Measurements from ENCODE around the gene PRUNE1.
A peak's percentile ranks its signal among the peaks of the same experiment; 100 is the strongest.

PRUNE1 gene

GRCh38 chr1:151005729-151006319 is 2.4 kb upstream of the PRUNE1 start:
- DNase-seq (ENCODE audit: low read depth in 3 of 3): no peak

GRCh38 chr1:151006327-151007052 is 1.8 kb upstream of the PRUNE1 start, which contains the start of gene MINDY1:
MINDY1 (minus strand) TSS chr1:151006902; CDS start chr1:151002617, 4,285 bp downstream.
- DNase-seq (ENCODE audit: low read depth in 3 of 3): peak in 1 of 3 experiments; percentile 36

- no peak for DNase-seq (ENCODE audit: low read depth in 3 of 3)
Observed at GRCh38 chr1:151007853-151008243, 401 bp upstream of the PRUNE1 start.

- DNase-seq (ENCODE audit: low read depth in 3 of 3): no peak
Observed at GRCh38 chr1:151009206-151009587, 948 bp downstream of the PRUNE1 start.

- no peak for DNase-seq (ENCODE audit: low read depth in 3 of 3)
Observed at GRCh38 chr1:151009674-151010345, 1.6 kb downstream of the PRUNE1 start.

GRCh38 chr1:151010346-151010726 is 2.1 kb downstream of the PRUNE1 start:
- no peak for DNase-seq (ENCODE audit: low read depth in 3 of 3)

GRCh38 chr1:151011154-151011850 is 3.1 kb downstream of the PRUNE1 start:
- no peak for DNase-seq (ENCODE audit: low read depth in 3 of 3)

GRCh38 chr1:151012684-151013471 is 4.6 kb downstream of the PRUNE1 start:
- DNase-seq (ENCODE audit: low read depth in 3 of 3): no peak

GRCh38 chr1:151013518-151013917 is 5.3 kb downstream of the PRUNE1 start:
- DNase-seq (ENCODE audit: low read depth in 3 of 3): no peak

- DNase-seq (ENCODE audit: low read depth in 3 of 3): peak; percentile 66 to 77 (median 75)
Observed at GRCh38 chr1:151024540-151025146, 16.4 kb downstream of the PRUNE1 start.

GRCh38 chr1:151026460-151026859 is 18.2 kb downstream of the PRUNE1 start:
- no peak for DNase-seq (ENCODE audit: low read depth in 3 of 3)

GRCh38 chr1:151032164-151032563 is 23.9 kb downstream of the PRUNE1 start:
- DNase-seq (ENCODE audit: low read depth in 3 of 3): no peak

- no peak for DNase-seq (ENCODE audit: low read depth in 3 of 3)
Observed at GRCh38 chr1:151035167-151035566, 26.9 kb downstream of the PRUNE1 start.

GRCh38 chr1:151036356-151036755 is 28.1 kb downstream of the PRUNE1 start, which contains the start of gene BNIPL:
BNIPL (plus strand) TSS chr1:151036586; CDS start chr1:151036726, 140 bp downstream.
- DNase-seq (ENCODE audit: low read depth in 3 of 3): no peak

GRCh38 chr1:151037032-151037431 is 28.8 kb downstream of the PRUNE1 start:
- no peak for DNase-seq (ENCODE audit: low read depth in 3 of 3)

- DNase-seq (ENCODE audit: low read depth in 3 of 3): no peak
Observed at GRCh38 chr1:151039521-151039920, 31.3 kb downstream of the PRUNE1 start.

GRCh38 chr1:151043163-151043562 is 34.9 kb downstream of the PRUNE1 start:
- no peak for DNase-seq (ENCODE audit: low read depth in 3 of 3)

- peak in 2 of 3 experiments; percentile 48 to 57 for DNase-seq (ENCODE audit: low read depth in 3 of 3)
Observed at GRCh38 chr1:151047591-151047924, 39.3 kb downstream of the PRUNE1 start, which contains the start of gene C1orf56. C1orf56 (plus strand) TSS chr1:151047751; CDS start chr1:151047848, 97 bp downstream.

- peak in 1 of 3 experiments; percentile 49 for DNase-seq (ENCODE audit: low read depth in 3 of 3)
Observed at GRCh38 chr1:151047925-151048644, 39.8 kb downstream of the PRUNE1 start.

GRCh38 chr1:151048645-151049032 is 40.4 kb downstream of the PRUNE1 start:
- DNase-seq (ENCODE audit: low read depth in 3 of 3): no peak
